GM20431 (cell line): ENCODE data around the gene PSORS1C2.

Experiments
- in situ Hi-C: fragments of 300-500 bp; cut with MseI, MboI; formaldehyde crosslinking; loops from one replicate; pipeline ENCODE4 v1.15.0; 2020; ENCODE audit warnings: low sequenced_read_pairs; ENCODE audit not compliant: unreplicated experiment

The PSORS1C2 gene

GRCh38 chr6:31090275-31090972, 48.4 kb downstream of the PSORS1C2 start:
- in situ Hi-C loops: no loop called here
